ENCODE results near the gene LRRC8C. TPM values are rescaled to one million over a fixed set of nuclear protein-coding genes. Genes with fewer than 3 reads are reported as not detected.
A peak's percentile ranks its signal among the peaks of the same experiment; 100 is the strongest.

Gene LRRC8C
- 4.5 and 4.6 TPM in 2 replicates for total RNA-seq
- long read RNA-seq, full-length matches to known transcripts: 1 of 1 reads
- long read RNA-seq, partial matches to known transcripts: 0 of 1 reads
- long read RNA-seq, other reads (novel, unspliced or antisense): 0 of 1 reads

DNA sequence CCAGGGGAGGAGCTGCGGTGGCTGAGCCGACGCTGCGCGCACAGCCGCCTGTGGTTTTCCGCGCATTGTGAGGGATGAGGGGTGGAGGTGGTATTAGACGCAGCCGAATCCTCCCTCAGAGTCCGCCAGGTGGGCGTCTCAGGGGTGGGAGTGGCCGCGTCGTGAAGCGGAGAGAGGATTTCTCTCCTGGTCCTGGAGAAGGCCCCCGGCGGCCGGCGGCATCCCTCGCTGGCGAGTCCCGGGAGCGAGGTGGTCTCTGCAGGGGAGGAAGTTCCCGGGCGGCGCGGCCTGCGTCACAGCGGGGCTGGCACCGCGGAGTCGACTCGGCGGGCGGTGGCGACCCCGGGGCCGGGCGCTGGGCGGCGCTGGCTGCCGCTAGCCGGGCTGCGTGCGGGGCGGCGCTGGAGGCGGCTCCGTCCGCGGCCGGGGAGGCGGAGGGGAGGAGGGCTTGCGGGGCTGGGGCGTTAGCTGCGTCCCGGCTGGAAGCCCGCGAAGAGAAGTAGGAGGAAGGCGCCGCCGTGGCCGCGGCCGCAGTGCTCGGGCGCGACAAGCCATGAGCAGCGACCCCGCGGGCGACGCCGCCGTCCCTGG, at the start of gene LRRC8C:
LRRC8C (plus strand) TSS at position 464 of the 591 bp plus-strand sequence. CDS start 53,354 bp downstream, outside the sequence.
- Mint-ChIP-seq H3K9me3 (no peaks in the 10 kb centered on the region), H3K27ac (ENCODE audit: unreplicated experiment) (peak within 1 kb of the TSS; percentile 15), H3K27me3 (ENCODE audit: low read depth) (peaks cover 20% of the 10 kb centered on the region), H3K36me3 (ENCODE audit: low read depth) (no peaks in the 10 kb centered on the region), H3K4me3 (peak within 1 kb of the TSS; percentile 93), H3K4me1 (peaks cover 25% of the 10 kb centered on the region)
- TF ChIP-seq, protein P1, sequence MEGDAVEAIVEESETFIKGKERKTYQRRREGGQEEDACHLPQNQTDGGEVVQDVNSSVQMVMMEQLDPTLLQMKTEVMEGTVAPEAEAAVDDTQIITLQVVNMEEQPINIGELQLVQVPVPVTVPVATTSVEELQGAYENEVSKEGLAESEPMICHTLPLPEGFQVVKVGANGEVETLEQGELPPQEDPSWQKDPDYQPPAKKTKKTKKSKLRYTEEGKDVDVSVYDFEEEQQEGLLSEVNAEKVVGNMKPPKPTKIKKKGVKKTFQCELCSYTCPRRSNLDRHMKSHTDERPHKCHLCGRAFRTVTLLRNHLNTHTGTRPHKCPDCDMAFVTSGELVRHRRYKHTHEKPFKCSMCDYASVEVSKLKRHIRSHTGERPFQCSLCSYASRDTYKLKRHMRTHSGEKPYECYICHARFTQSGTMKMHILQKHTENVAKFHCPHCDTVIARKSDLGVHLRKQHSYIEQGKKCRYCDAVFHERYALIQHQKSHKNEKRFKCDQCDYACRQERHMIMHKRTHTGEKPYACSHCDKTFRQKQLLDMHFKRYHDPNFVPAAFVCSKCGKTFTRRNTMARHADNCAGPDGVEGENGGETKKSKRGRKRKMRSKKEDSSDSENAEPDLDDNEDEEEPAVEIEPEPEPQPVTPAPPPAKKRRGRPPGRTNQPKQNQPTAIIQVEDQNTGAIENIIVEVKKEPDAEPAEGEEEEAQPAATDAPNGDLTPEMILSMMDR (conservative IDR thresholded peaks at IDR 0.05): peak; percentile 54
- peak; percentile 82 for DNase-seq (ENCODE audit: low read depth, low spot score)

DNA sequence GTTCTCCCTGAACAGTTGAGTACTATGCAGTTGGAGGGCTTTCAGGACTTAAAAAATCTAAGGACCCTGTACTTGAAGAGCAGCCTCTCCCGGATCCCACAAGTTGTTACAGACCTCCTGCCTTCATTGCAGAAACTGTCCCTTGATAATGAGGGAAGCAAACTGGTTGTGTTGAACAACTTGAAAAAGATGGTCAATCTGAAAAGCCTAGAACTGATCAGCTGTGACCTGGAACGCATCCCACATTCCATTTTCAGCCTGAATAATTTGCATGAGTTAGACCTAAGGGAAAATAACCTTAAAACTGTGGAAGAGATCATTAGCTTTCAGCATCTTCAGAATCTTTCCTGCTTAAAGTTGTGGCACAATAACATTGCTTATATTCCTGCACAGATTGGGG, 48.7 kb upstream of the LRRC8C start:
- H3K36me3 Mint-ChIP-seq (ENCODE audit: low read depth): peaks cover 18% of the 10 kb centered on the region
- no peak overlapping the region for H3K27ac Mint-ChIP-seq (ENCODE audit: unreplicated experiment)
- no peaks in the 10 kb centered on the region for H3K9me3 Mint-ChIP-seq
- TF ChIP-seq, protein P1 (conservative IDR thresholded peaks at IDR 0.05): no peak
- DNase-seq (ENCODE audit: low read depth, low spot score): no peak
- no peaks in the 10 kb centered on the region for H3K27me3 Mint-ChIP-seq (ENCODE audit: low read depth)
- H3K4me3 Mint-ChIP-seq: no peak overlapping the region
- peaks cover 20% of the 10 kb centered on the region for H3K4me1 Mint-ChIP-seq

DNA sequence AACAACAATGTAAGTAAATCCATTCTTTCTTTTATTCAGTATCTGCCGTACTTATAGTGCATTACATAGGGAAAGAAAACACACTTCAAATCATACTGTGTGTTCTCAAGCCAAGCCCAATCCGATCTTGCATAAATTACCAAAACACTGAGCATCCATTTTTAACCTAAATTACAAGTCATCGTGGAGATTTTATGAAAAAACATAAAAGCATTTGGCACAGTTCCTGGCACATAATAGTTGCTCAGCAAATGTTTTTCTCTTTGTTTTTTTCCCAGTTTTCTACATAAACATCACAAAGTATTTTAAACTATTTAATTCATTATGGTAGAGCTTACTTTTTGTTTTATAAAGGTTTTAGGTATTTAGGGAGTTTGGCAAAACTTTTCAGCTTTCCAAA, 48.1 kb upstream of the LRRC8C start:
- Mint-ChIP-seq H3K36me3 (ENCODE audit: low read depth) (peaks cover 18% of the 10 kb centered on the region), H3K27me3 (ENCODE audit: low read depth) (no peaks in the 10 kb centered on the region), H3K27ac (ENCODE audit: unreplicated experiment) (no peak overlapping the region), H3K4me3 (no peak overlapping the region), H3K9me3 (no peaks in the 10 kb centered on the region), H3K4me1 (peaks cover 20% of the 10 kb centered on the region)
- no peak for DNase-seq (ENCODE audit: low read depth, low spot score)
- TF ChIP-seq, protein P1 (conservative IDR thresholded peaks at IDR 0.05): no peak

DNA sequence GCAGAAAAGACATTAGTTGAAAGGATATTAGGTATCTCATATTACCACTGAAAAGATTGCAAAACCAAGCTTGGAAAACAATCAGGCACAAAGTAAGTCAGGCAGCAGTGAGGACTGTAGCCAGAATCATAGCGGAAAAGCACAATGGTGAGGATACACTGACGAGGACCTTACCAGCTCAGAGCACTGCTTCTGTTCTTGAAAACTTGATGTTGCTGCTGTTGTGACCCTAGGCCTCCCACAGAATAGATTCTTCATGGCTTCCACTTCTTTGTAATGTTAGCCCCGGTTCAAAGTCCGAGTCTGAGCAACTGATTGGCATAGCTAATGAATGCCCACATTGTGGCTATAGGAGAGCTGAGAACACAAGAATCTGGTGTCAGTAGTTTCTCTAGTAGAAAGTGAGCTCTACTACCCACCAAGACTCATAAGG, 45.2 kb upstream of the LRRC8C start:
- DNase-seq (ENCODE audit: low read depth, low spot score): no peak
- no peaks in the 10 kb centered on the region for H3K9me3 Mint-ChIP-seq
- TF ChIP-seq, protein P1 (conservative IDR thresholded peaks at IDR 0.05): no peak
- H3K27me3 Mint-ChIP-seq (ENCODE audit: low read depth): no peaks in the 10 kb centered on the region
- peaks cover 9% of the 10 kb centered on the region for H3K36me3 Mint-ChIP-seq (ENCODE audit: low read depth)
- peaks cover 20% of the 10 kb centered on the region for H3K4me1 Mint-ChIP-seq
- no peak overlapping the region for H3K4me3 Mint-ChIP-seq
- no peak overlapping the region for H3K27ac Mint-ChIP-seq (ENCODE audit: unreplicated experiment)

DNA sequence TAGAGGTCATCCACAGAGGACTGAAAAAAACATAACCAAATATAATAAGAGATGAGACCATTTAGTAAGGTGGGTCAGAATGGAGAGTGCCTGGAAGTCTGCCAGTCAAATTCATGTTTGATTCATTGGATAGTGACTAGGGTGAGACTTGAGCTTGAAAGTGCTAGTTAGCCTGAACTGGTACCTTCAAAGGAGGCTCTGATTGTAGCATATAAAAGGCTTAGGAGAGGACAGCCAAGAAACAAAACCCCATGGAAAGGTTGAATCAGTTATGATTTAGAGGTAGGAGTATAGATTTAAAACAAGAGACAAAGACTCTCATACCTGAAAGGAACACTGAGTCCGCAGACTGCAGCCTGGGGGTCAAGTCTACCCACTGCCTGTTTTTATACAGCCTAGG, 44.4 kb upstream of the LRRC8C start:
- no peak overlapping the region for H3K27ac Mint-ChIP-seq (ENCODE audit: unreplicated experiment)
- no peak overlapping the region for H3K4me3 Mint-ChIP-seq
- peaks cover 20% of the 10 kb centered on the region for H3K4me1 Mint-ChIP-seq
- H3K9me3 Mint-ChIP-seq: no peaks in the 10 kb centered on the region
- H3K36me3 Mint-ChIP-seq (ENCODE audit: low read depth): peaks cover 6% of the 10 kb centered on the region
- H3K27me3 Mint-ChIP-seq (ENCODE audit: low read depth): no peaks in the 10 kb centered on the region
- TF ChIP-seq, protein P1 (conservative IDR thresholded peaks at IDR 0.05): no peak
- DNase-seq (ENCODE audit: low read depth, low spot score): no peak
